CD4-positive, alpha-beta T cell treated with Interleukin-17A for 4 hours (primary cell): ENCODE results near the gene PDGFA.

Experiments used
- DNase-seq: peaks from one replicate; pipeline ENCODE4 v3.0.0-alpha.2; 2020; ENCODE audit warnings: mixed read lengths

The PDGFA gene

DNA sequence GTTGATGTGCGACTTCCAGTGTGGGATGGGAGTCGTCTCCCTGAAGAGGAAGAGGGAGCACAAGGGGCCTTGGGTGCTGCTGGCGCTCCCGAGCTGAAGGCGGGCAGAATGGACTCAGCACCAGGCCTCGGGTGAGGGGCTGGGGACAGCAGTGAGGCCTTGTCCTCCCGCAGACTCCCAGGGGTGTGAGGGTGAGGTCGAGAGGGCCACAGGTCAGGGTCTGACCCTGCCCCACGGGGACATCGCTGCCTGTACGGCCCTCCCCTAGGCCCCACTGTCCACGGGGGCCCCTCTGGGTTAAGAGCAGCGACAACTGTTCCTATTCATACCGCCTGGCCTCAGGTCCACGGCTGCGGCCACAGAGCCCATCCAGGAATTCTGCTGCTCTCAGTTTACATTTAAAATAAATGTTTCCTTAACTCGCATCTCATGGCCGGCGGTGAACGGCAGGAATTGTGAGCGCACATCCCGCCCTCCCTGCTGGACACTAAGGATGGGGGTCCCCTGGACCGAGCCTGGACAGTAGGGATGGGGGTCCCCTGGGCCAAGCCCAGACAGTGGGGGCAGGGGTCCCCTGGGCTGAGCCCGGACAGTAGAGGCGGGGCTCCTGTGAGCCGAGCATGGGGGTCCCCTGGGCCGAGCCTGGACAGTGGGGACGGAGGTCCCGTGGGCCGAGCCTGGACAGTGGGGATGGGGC, 61.7 kb downstream of the PDGFA start:
- no peak for DNase-seq

DNA sequence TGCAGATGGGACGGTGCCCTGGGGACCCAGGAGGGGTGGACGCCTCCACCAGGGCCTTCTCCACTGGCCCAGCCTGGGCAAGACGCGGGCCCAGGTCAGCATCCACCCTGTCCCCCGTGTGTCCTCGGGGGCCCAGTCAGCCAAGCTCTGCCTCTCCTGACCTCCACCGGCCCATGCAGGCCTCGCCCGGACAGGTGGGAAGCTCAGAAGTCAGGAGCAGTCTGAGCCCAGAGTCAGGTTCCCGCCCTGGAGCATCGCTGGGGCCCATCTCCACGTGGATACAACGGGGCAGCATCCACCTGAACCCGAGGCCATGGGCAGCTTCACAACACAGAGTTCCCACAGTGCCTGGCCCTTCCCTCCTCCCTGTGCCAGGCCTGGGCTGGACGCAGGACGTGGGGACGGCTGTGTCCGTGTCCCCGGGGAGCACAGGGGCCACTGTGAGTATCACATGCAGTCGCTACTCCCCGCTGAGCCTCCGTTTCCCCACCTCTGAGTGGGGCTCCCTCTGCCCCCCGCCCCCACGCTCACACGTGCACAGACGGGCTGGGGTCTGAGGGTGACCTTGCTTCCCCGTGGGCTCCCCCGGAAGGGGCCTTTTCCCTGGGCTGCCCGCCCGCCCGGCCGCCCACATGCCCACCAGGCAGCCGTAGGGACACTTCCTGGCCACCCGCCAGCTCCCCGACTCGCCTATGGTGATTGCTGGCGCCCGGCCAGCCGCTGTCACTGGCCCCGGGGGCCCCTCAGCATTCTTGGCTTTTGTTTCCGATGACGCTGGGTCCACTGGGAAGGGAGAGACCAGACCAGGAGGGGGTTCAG, 64.3 kb downstream of the PDGFA start:
- DNase-seq: no peak

DNA sequence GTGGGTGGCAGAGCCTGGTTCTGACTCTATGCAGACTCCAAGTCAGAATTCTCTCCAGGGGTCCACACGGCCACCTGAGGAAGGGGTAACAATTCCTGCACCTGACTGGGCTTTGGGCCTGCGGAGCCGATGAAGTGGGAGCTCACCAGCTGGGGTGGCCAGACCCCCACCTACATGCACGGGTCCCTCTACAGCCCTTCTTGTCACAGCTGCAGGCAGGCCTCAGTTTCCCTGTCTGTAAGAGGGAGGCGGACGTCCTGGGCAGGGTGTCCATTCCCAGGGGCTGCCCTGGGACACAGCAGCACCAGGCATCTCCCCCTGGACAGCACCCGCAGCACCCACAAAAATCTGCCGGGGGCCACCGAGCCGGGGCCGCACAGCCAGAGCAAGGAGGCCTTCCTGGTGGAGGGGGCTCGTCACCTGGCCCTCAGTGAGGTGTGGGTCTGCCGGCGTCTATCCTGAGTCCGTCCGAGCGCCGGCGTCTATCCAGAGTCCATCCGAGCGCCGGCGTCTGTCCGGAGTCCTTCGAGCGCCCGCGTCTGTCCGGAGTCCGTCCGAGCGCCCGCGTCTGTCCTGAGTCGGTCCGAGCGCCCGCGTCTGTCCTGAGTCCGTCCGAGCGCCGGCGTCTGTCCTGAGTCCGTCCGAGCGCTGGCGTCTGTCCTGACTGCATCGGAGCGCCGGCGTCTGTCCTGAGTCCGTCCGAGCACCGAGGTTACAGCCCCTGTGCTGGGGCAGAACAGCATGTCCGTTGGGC, 65.1 kb downstream of the PDGFA start:
- no peak for DNase-seq

DNA sequence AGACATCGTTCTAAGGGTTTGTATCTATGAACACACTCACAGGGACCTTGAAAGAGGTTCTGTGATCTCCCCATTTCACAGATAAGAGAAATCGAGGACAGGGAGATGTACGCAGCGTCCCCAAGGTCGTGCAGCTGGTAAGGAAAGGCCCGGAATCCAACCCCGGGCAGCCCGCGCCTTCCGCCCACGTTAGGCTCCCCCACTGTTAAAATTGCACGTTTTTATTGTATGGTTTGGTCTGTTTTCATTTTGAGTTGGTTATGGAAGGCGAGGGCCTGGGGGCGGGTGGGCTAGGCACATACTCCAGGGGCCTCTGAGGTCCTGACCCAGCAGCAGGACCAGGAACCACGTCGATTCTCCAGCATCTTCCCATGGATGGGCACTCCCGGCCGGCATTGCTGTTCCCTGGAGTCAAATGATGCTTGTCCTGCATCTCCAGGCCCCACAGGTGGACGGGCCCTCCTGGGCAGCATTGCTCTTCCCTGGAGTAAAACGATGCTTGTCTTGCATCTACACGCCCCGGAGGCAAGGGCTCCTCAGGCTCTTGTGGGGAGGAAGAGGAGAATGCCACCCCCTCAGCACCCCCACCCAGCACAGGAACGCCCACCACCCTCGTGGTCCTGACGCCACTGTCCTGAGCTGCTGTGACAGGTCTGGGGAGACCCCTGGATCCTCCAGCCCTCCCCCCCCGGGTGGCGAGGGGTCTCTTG, 65.9 kb downstream of the PDGFA start:
- DNase-seq: no peak

DNA sequence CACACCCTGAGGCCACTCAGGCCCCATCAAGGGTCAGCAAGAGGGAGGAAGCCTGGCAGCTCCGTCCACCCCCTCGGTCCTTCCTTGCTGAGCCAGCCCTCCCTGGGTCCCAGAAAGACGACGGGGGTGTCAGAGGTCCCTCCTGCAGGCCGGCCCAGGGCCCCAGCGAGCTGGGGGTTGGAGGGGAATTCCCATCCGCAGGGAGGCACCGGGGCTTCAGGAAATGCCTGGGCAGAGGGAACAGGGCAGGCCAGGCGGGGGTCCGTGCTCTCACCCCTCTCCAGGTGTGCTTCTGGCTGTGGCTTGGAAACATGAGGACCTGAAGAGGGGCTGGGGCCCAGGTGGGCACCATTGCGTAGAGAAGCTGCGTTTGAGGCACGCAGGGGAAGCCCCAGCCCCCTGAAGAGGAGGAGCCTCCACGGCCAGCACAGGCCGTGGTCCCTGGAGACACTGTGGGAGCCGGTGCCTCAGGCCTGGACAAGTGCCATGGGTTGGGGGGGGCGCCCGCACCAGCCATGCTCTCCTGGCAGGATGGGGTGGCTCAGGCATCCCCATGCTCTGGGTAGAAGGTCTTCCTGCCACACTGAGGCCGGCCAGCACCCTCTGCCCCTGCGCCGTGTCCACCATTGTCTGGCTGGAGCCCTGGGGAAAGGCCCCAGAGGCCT, 66.7 kb downstream of the PDGFA start:
- DNase-seq: no peak

DNA sequence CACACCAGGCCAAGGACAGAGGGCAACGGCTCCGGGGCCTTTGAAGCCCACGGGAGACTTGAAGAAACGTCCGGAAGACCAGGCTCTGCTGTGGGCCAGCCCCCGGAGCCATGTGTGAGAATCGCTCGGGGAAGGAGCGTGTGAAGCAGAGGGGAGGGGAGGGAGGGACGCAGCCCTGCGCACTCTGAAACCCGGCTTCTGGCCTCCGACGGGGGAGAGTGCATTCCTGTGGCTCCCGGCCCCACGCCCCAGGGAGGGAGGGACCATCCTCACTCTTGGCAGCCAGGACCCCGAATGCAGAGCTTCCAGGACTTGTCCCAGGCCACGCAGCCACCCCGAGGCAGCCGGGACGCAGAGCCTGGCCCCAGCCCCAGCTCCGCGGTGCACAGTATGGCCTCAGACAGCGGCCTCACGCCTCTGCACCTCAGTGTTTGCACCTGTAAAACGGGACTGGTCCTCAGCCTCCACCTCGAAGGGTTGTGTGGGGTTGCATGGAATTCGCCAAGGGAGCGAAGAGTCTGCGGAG, 67.4 kb downstream of the PDGFA start:
- no peak for DNase-seq

DNA sequence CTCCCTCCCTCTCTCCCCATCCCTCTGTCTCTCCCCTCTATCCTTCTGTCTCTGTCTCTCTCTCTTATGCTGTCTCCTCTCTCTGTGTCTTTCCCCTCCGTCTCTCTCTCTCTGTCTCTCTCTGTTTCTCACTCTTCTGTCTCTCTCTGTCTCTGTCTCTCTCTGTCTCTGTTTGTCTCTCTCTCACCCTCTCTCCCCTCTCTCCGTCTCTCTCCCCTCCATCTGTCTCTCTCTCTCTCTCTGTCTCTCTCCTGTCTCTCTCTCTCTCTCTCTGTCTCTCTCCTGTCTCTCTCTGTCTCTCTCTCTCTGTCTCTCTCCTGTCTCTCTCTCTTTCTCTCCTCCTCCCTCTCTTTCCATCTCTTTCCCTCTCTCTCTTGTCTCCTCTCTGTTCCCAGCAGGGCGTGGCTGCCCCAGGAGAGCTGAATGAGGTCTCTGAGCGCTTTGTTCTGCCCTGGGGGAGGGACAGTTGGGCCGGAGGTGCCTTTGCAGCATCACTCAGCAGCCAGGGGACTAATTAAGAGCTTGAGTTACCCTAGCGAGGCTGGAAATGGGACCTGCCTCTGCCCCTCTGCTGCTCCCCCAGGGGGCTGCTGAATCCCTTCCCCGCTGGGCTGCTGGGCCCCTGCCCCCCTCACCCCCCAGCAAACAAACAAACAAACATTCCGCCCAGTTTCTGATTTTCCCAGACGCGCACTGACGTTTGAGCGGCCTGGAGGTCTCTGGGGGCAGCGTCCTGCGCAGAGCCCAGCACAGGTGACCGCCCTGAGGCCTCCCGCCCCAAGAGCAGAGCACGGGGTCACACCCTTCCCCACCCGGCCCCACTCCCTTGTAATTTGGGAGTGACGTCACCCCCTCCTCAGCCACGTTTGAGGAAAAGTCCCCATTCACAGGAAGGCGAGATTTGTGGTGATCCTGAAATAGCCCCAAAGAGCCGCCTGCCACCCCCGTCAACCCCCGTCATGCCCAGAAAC, 68.1 kb downstream of the PDGFA start:
- DNase-seq: no peak

DNA sequence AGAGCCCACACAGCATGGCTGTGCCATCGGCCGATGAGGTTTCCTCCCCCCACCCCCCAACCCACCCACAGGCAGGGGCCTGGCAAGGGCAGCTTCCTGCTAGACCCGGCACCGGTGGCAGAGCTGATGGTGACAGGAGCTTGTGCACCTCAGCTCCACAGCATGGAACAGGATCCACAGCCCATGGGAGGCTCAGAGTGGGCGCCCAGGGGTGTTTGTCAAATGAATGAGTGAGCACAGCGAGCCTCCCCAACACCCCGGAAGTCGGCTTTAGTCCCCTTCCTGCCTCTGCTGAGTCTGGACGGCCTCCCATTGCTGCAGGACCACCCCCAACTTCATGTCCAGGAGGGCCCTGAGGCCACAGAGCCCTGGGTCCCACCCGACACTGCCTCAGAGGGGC, 68.9 kb downstream of the PDGFA start:
- DNase-seq: peak; percentile 15

DNA sequence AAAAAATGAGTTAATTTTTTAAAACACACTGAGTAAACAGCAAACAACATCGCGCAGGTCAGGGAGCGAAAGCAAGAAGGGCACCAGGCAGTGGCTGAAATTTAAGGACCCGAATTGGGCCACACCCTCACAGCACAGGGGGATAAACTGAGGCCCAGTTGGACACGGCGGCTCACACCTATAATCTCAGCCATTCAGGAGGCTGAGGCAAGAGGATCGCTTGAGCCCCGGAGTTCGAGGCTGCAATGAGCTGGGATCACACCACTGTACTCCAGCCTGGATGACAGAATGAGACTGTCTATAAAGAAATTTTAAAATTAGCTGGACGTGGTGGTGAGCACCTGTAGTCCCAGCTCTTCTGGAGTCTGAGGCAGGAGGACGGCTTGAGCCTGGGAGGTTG, 69.6 kb downstream of the PDGFA start:
- DNase-seq: no peak

DNA sequence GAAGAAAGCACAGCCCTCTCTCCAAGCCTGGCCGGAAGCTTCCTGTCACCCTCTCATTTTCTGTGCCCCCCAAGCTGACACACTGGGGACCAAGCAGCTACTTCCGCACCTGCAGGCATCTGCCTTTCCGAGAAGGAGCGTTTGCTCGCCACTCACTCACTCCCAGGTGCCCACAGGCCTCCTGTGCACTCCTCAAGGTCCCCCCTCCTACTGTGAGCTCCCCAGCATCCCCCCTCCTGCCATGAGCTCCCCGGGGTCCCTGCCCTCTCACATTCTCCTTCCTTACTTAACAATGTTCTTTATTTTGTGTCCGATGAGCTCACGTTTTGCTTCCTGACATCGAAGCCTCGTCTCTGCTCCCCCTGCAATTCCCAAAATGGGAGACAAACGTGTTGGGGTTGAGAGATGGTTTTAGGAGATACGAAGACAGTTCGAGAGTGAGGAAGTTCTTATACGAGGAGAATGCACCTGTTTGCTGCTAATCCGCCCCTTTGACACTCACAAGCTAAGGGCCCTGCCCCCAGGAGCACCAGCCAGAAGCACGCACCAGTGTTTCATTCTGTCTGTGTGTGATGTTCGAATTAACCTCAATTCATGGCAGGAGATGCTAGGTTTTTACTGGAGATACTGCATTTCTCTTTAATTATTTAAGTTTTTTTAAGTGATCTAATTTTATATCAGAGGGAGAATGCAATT, 70.2 kb downstream of the PDGFA start:
- no peak for DNase-seq

DNA sequence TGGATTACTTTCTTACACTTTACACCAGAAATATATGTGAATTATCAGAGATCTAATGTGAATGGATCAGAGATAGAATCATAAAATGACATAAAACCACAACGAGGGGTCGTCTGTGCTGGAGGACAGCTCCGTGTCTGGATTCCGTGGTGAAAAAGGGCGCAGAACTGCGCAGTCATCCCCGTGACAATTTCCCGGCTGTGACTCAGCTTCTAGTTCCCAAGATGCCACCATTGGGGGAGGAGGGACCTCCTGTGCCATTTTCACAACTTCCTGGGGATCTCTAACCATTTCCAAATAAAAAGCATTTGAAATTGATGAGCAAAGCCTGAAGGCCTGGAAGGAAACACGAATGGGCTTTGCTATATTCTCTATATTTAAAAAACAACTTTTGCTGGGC, 72.1 kb downstream of the PDGFA start:
- DNase-seq: no peak
